ENCODE results near the gene CCDC40. TPM values are rescaled to one million over a fixed set of nuclear protein-coding genes. Genes with fewer than 3 reads are reported as not detected.

CCDC40 gene
- total RNA-seq, 1 donor from 2014 or later = 7.7 TPM

- no peaks in the 10 kb centered on the region for H3K27me3 ChIP-seq
- H2AFZ ChIP-seq (replicated peaks) = no peak overlapping the region
- H3K4me1 ChIP-seq = no peaks in the 10 kb centered on the region
- peak overlapping the region; percentile 27 for H3K27ac Mint-ChIP-seq
- no peaks in the 10 kb centered on the region for H3K4me1 Mint-ChIP-seq
- peaks cover 27% of the 10 kb centered on the region for H3F3A ChIP-seq (ENCODE audit: low read depth)
- H3K36me3 Mint-ChIP-seq = peaks cover 24% of the 10 kb centered on the region
- H3K9ac ChIP-seq = no peak overlapping the region
- no peaks in the 10 kb centered on the region for H3K79me2 ChIP-seq (ENCODE audit: low read depth)
- no peak for TF ChIP-seq CTCF (IDR thresholded peaks at IDR 0.05)
- TF ChIP-seq EZH2 (IDR thresholded peaks at IDR 0.05) = no peak
- no peak for TF ChIP-seq EZH2phosphoT487 (IDR thresholded peaks at IDR 0.05)
- H3K9me3 ChIP-seq (ENCODE audit: low read depth) = no peaks in the 10 kb centered on the region
- no peak overlapping the region for H3K4me2 ChIP-seq
- H3K4me3 Mint-ChIP-seq = no peak overlapping the region
- no peaks in the 10 kb centered on the region for H4K20me1 ChIP-seq (ENCODE audit: low read depth)
- no peaks in the 10 kb centered on the region for H3K36me3 ChIP-seq
- no peak overlapping the region for H3K4me3 ChIP-seq
- DNase-seq (ENCODE audit: low spot score) = no peak
- no peaks in the 10 kb centered on the region for H3K9me3 Mint-ChIP-seq
- H3K27ac ChIP-seq = no peak overlapping the region
- peaks cover 3% of the 10 kb centered on the region for H3K27me3 Mint-ChIP-seq (ENCODE audit: insufficient read depth, low read depth)
Measured at GRCh38 chr17:80132906-80133625, 96.6 kb downstream of the CCDC40 start.

GRCh38 chr17:80133626-80133970, 97.2 kb downstream of the CCDC40 start:
- Histone ChIP-seq H3K9me3 (ENCODE audit: low read depth) (no peaks in the 10 kb centered on the region), H3K36me3 (peaks cover 4% of the 10 kb centered on the region), H2AFZ (replicated peaks) (no peak overlapping the region), H3K9ac (no peak overlapping the region), H4K20me1 (ENCODE audit: low read depth) (no peaks in the 10 kb centered on the region), H3K4me1 (no peaks in the 10 kb centered on the region), H3K79me2 (ENCODE audit: low read depth) (no peaks in the 10 kb centered on the region), H3K4me2 (no peak overlapping the region), H3K27ac (no peak overlapping the region), H3F3A (ENCODE audit: low read depth) (peaks cover 27% of the 10 kb centered on the region), H3K4me3 (no peak overlapping the region), H3K27me3 (no peaks in the 10 kb centered on the region)
- H3K9me3 Mint-ChIP-seq = no peaks in the 10 kb centered on the region
- TF ChIP-seq EZH2 (IDR thresholded peaks at IDR 0.05) (no peak), CTCF (IDR thresholded peaks at IDR 0.05) (no peak), EZH2phosphoT487 (IDR thresholded peaks at IDR 0.05) (no peak)
- H3K4me1 Mint-ChIP-seq = no peaks in the 10 kb centered on the region
- DNase-seq (ENCODE audit: low spot score) = no peak
- peaks cover 3% of the 10 kb centered on the region for H3K27me3 Mint-ChIP-seq (ENCODE audit: insufficient read depth, low read depth)
- H3K27ac Mint-ChIP-seq = peak overlapping the region; percentile 27
- no peak overlapping the region for H3K4me3 Mint-ChIP-seq
- peaks cover 27% of the 10 kb centered on the region for H3K36me3 Mint-ChIP-seq

GRCh38 chr17:80137131-80137530, 100.7 kb downstream of the CCDC40 start:
- H3F3A ChIP-seq (ENCODE audit: low read depth) = peaks cover 18% of the 10 kb centered on the region
- H3K36me3 Mint-ChIP-seq = peaks cover 49% of the 10 kb centered on the region
- no peak overlapping the region for H3K27ac Mint-ChIP-seq
- H3K4me2 ChIP-seq = no peak overlapping the region
- H3K4me3 Mint-ChIP-seq = no peak overlapping the region
- no peak overlapping the region for H2AFZ ChIP-seq (replicated peaks)
- peaks cover 4% of the 10 kb centered on the region for H4K20me1 ChIP-seq (ENCODE audit: low read depth)
- TF ChIP-seq CTCF (IDR thresholded peaks at IDR 0.05) (no peak), EZH2phosphoT487 (IDR thresholded peaks at IDR 0.05) (no peak), EZH2 (IDR thresholded peaks at IDR 0.05) (no peak)
- no peak overlapping the region for H3K4me3 ChIP-seq
- peaks cover 3% of the 10 kb centered on the region for H3K79me2 ChIP-seq (ENCODE audit: low read depth)
- no peaks in the 10 kb centered on the region for H3K9me3 ChIP-seq (ENCODE audit: low read depth)
- no peak for DNase-seq (ENCODE audit: low spot score)
- peaks cover 5% of the 10 kb centered on the region for H3K4me1 Mint-ChIP-seq
- no peaks in the 10 kb centered on the region for H3K9me3 Mint-ChIP-seq
- H3K36me3 ChIP-seq = peaks cover 27% of the 10 kb centered on the region
- H3K4me1 ChIP-seq = peaks cover 7% of the 10 kb centered on the region
- no peak overlapping the region for H3K27ac ChIP-seq
- H3K27me3 ChIP-seq = no peaks in the 10 kb centered on the region
- H3K27me3 Mint-ChIP-seq (ENCODE audit: insufficient read depth, low read depth) = peaks cover 3% of the 10 kb centered on the region
- H3K9ac ChIP-seq = no peak overlapping the region
